ENCODE results near the gene ETS1. TPM values are rescaled to one million over a fixed set of nuclear protein-coding genes. Genes with fewer than 3 reads are reported as not detected.

ETS1 gene
- polyA plus RNA-seq, 1 donor from 2014 or later, result 0.42 TPM

GRCh38 chr11:128598096-128598495 lies 10.7 kb upstream of the ETS1 start:
- H3K27me3 ChIP-seq (ENCODE audit: insufficient read depth, low read depth, low read length), result no peaks in the 10 kb centered on the region
- no peaks in the 10 kb centered on the region for H3K9me2 ChIP-seq (ENCODE audit: insufficient read depth, low read length)
- no peaks in the 10 kb centered on the region for H3K79me2 ChIP-seq (replicated peaks; ENCODE audit: insufficient read depth, low read length)
- TF ChIP-seq EZH2 (IDR thresholded peaks at IDR 0.05; ENCODE audit: borderline replicate concordance, insufficient read depth, low read length, poor library complexity, severe bottlenecking) (no peak), RAD21 (conservative IDR thresholded peaks at IDR 0.05) (no peak), MXI1 (conservative IDR thresholded peaks at IDR 0.05; ENCODE audit: poor library complexity, severe bottlenecking) (no peak), TAF1 (IDR thresholded peaks at IDR 0.05; ENCODE audit: low read depth) (no peak), SMC3 (conservative IDR thresholded peaks at IDR 0.05; ENCODE audit: poor library complexity) (no peak), EP300 (conservative IDR thresholded peaks at IDR 0.05; ENCODE audit: poor library complexity, severe bottlenecking) (no peak), POLR2AphosphoS5 (IDR thresholded peaks at IDR 0.05) (no peak)
- TF ChIP-seq, protein P1, sequence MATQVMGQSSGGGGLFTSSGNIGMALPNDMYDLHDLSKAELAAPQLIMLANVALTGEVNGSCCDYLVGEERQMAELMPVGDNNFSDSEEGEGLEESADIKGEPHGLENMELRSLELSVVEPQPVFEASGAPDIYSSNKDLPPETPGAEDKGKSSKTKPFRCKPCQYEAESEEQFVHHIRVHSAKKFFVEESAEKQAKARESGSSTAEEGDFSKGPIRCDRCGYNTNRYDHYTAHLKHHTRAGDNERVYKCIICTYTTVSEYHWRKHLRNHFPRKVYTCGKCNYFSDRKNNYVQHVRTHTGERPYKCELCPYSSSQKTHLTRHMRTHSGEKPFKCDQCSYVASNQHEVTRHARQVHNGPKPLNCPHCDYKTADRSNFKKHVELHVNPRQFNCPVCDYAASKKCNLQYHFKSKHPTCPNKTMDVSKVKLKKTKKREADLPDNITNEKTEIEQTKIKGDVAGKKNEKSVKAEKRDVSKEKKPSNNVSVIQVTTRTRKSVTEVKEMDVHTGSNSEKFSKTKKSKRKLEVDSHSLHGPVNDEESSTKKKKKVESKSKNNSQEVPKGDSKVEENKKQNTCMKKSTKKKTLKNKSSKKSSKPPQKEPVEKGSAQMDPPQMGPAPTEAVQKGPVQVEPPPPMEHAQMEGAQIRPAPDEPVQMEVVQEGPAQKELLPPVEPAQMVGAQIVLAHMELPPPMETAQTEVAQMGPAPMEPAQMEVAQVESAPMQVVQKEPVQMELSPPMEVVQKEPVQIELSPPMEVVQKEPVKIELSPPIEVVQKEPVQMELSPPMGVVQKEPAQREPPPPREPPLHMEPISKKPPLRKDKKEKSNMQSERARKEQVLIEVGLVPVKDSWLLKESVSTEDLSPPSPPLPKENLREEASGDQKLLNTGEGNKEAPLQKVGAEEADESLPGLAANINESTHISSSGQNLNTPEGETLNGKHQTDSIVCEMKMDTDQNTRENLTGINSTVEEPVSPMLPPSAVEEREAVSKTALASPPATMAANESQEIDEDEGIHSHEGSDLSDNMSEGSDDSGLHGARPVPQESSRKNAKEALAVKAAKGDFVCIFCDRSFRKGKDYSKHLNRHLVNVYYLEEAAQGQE (IDR thresholded peaks at IDR 0.05; ENCODE audit: borderline replicate concordance), result no peak
- TF ChIP-seq, protein P2, sequence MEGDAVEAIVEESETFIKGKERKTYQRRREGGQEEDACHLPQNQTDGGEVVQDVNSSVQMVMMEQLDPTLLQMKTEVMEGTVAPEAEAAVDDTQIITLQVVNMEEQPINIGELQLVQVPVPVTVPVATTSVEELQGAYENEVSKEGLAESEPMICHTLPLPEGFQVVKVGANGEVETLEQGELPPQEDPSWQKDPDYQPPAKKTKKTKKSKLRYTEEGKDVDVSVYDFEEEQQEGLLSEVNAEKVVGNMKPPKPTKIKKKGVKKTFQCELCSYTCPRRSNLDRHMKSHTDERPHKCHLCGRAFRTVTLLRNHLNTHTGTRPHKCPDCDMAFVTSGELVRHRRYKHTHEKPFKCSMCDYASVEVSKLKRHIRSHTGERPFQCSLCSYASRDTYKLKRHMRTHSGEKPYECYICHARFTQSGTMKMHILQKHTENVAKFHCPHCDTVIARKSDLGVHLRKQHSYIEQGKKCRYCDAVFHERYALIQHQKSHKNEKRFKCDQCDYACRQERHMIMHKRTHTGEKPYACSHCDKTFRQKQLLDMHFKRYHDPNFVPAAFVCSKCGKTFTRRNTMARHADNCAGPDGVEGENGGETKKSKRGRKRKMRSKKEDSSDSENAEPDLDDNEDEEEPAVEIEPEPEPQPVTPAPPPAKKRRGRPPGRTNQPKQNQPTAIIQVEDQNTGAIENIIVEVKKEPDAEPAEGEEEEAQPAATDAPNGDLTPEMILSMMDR (IDR thresholded peaks at IDR 0.05; ENCODE audit: poor library complexity, severe bottlenecking), result no peak
- no peak overlapping the region for H3K9ac ChIP-seq (ENCODE audit: low read length)
- H3K4me2 ChIP-seq (ENCODE audit: low read length), result no peak overlapping the region
- no peaks in the 10 kb centered on the region for H3K36me3 ChIP-seq (ENCODE audit: insufficient read depth, low read length)
- no peak overlapping the region for H3K27ac ChIP-seq (ENCODE audit: low read length)
- no peaks in the 10 kb centered on the region for H3F3A ChIP-seq (ENCODE audit: insufficient read depth, low read length, poor library complexity, severe bottlenecking)
- H3K4me3 ChIP-seq (ENCODE audit: low read length), result no peak overlapping the region
- H3K9me3 ChIP-seq (ENCODE audit: low read length), result no peaks in the 10 kb centered on the region
- H4K20me1 ChIP-seq (ENCODE audit: insufficient read depth), result no peaks in the 10 kb centered on the region
- H2AFZ ChIP-seq (ENCODE audit: low read depth, low read length), result no peak overlapping the region

GRCh38 chr11:128597209-128597608 lies 9.9 kb upstream of the ETS1 start:
- H3K9me2 ChIP-seq (ENCODE audit: insufficient read depth, low read length), result no peaks in the 10 kb centered on the region
- no peak overlapping the region for H3K4me2 ChIP-seq (ENCODE audit: low read length)
- no peaks in the 10 kb centered on the region for H3F3A ChIP-seq (ENCODE audit: insufficient read depth, low read length, poor library complexity, severe bottlenecking)
- no peak overlapping the region for H3K27ac ChIP-seq (ENCODE audit: low read length)
- no peaks in the 10 kb centered on the region for H3K9me3 ChIP-seq (ENCODE audit: low read length)
- TF ChIP-seq EZH2 (IDR thresholded peaks at IDR 0.05; ENCODE audit: borderline replicate concordance, insufficient read depth, low read length, poor library complexity, severe bottlenecking) (no peak), SMC3 (conservative IDR thresholded peaks at IDR 0.05; ENCODE audit: poor library complexity) (no peak), RAD21 (conservative IDR thresholded peaks at IDR 0.05) (no peak), POLR2AphosphoS5 (IDR thresholded peaks at IDR 0.05) (no peak)
- TF ChIP-seq, protein P1 (IDR thresholded peaks at IDR 0.05; ENCODE audit: borderline replicate concordance), result no peak
- no peaks in the 10 kb centered on the region for H3K79me2 ChIP-seq (replicated peaks; ENCODE audit: insufficient read depth, low read length)
- H2AFZ ChIP-seq (ENCODE audit: low read depth, low read length), result no peak overlapping the region
- no peaks in the 10 kb centered on the region for H3K27me3 ChIP-seq (ENCODE audit: insufficient read depth, low read depth, low read length)
- H4K20me1 ChIP-seq (ENCODE audit: insufficient read depth), result no peaks in the 10 kb centered on the region
- no peak overlapping the region for H3K4me3 ChIP-seq (ENCODE audit: low read length)
- H3K36me3 ChIP-seq (ENCODE audit: insufficient read depth, low read length), result no peaks in the 10 kb centered on the region
- no peak overlapping the region for H3K9ac ChIP-seq (ENCODE audit: low read length)
